K562 (cell line): ENCODE results near the gene AKR1A1. TPM values are rescaled to one million over a fixed set of nuclear protein-coding genes. Genes with fewer than 3 reads are reported as not detected.

Experiments
- ATAC-seq: fragments of 200-7000 bp; cut with Tn5 transposase; 3 replicates; pipeline ENCODE4 v1.9.1; 2020; ENCODE audit warnings: moderate library complexity
- BruUV-seq: library from RNA; stranded (reverse); fragments of 400-500 nt; replicated peaks from 2 replicates; lab custom pipeline; 2021; lab: Mats Ljungman, UMichigan
- CTCF ChIA-PET: fragments of 300-600 bp; formaldehyde crosslinking; extraction: SDS; loops from one replicate; lab custom pipeline; 2021; ENCODE audit warnings: low intra/inter-chr PET ratio; lab: Yijun Ruan, JAX
- POLR2A ChIA-PET: fragments of 300-600, 350-650 bp; sonication (Branson Sonifier 250); formaldehyde crosslinking; extraction: SDS; loops from one replicate; lab custom pipeline; 2021; ENCODE audit warnings: antibody characterized with exemption, inconsistent platforms; lab: Yijun Ruan, JAX
- DNase-seq, 4 experiments: peaks; one replicate each; pipeline versions ENCODE4 v3.0.0 to v3.0.0-alpha.2; 2011 to 2018; ENCODE audit warnings: low spot score in 3 of 4, mixed read lengths in 3 of 4; ENCODE audit errors: extremely low read depth in 1 of 4
- FAIRE-seq: peaks from 2 replicates; lab custom pipeline; 2011; peaks lifted over from hg19 to GRCh38; lab: Jason Lieb, UNC
- H2AFZ ChIP-seq: 2 replicates; pipeline ENCODE4 v1.6.0; 2011; ENCODE audit warnings: low read depth, low read length, control low read depth, inconsistent platforms
- H3K27ac ChIP-seq: fragments of 200-600 bp; 3 replicates; pipeline ENCODE4 v1.8.0; 2011; ENCODE audit warnings: low read depth, mild to moderate bottlenecking, control low read depth, inconsistent platforms, low read length, moderate library complexity, mixed read lengths; ENCODE audit errors: extremely low read depth
- H3K27me3 ChIP-seq, 2 experiments: fragments of 300-600 bp in 1 of 2; 2 replicates in 1 of 2; 3 replicates in 1 of 2; pipeline versions ENCODE4 v1.6.0 to v1.8.0; 2011; ENCODE audit warnings: inconsistent platforms in 2 of 2, low read length in 2 of 2, mild to moderate bottlenecking in 1 of 2, mixed read lengths in 1 of 2, moderate library complexity in 1 of 2; ENCODE audit not compliant: control insufficient read depth in 2 of 2, insufficient read depth in 2 of 2
- H3K36me3 ChIP-seq: fragments of 300-600 bp; 3 replicates; pipeline ENCODE4 v1.8.0; 2011; ENCODE audit warnings: mild to moderate bottlenecking, low read length, inconsistent platforms; ENCODE audit not compliant: control insufficient read depth, insufficient read depth
- H3K4me1 ChIP-seq, 2 experiments: fragments of 200-600 bp in 1 of 2; replicated peaks in 1 of 2; 2 replicates in 1 of 2; 3 replicates in 1 of 2; pipeline versions ENCODE4 v1.5.1 to v1.8.0; 2011; ENCODE audit warnings: inconsistent platforms in 2 of 2, low read length in 2 of 2, mild to moderate bottlenecking in 1 of 2, mixed read lengths in 1 of 2, moderate library complexity in 1 of 2; ENCODE audit not compliant: control insufficient read depth in 2 of 2, insufficient read depth in 2 of 2
- H3K4me2 ChIP-seq: 2 replicates; pipeline ENCODE4 v1.6.1; 2011; ENCODE audit warnings: low read length, control low read depth, inconsistent platforms, mixed read lengths; ENCODE audit not compliant: insufficient read depth
- H3K4me3 ChIP-seq: fragments of 200-600 bp; sonication (generic), shearing (Covaris generic); 2 replicates; pipeline ENCODE4 v1.5.1; 2016; ENCODE audit warnings: control low read depth, inconsistent platforms
- H3K79me2 ChIP-seq: fragments of 200-600 bp; 3 replicates; pipeline ENCODE4 v1.8.0; 2011; ENCODE audit warnings: low read length, inconsistent platforms; ENCODE audit not compliant: control insufficient read depth, insufficient read depth
- H3K9ac ChIP-seq, 2 experiments: 2 replicates each; pipeline versions ENCODE4 v1.6.0 to v1.6.1; 2011; ENCODE audit warnings: low read depth in 2 of 2, low read length in 2 of 2, control low read depth in 1 of 2, inconsistent platforms in 1 of 2, mild to moderate bottlenecking in 1 of 2, mixed read lengths in 1 of 2; ENCODE audit not compliant: insufficient read depth in 1 of 2
- H3K9me1 ChIP-seq: one replicate; pipeline ENCODE4 v1.6.0; 2011; ENCODE audit warnings: inconsistent platforms, mild to moderate bottlenecking, low read length, moderate library complexity; ENCODE audit not compliant: control insufficient read depth, insufficient read depth
- H3K9me3 ChIP-seq: replicated peaks from 2 replicates; pipeline ENCODE4 v1.5.1; 2011; ENCODE audit warnings: low read depth, low read length, inconsistent platforms; ENCODE audit not compliant: control insufficient read depth, insufficient read depth
- H4K20me1 ChIP-seq: replicated peaks from 2 replicates; pipeline ENCODE4 v1.6.1; 2011; ENCODE audit warnings: low read length, inconsistent platforms, mixed read lengths; ENCODE audit not compliant: control insufficient read depth, insufficient read depth
- DPF2 ChIP-seq: fragments of 450-650 bp; IDR thresholded peaks from 2 replicates; pipeline ENCODE4 v1.6.1; 2016
- GTF2A2 ChIP-seq: IDR thresholded peaks from 2 replicates; pipeline ENCODE4 v1.6.1; 2016; ENCODE audit warnings: mild to moderate bottlenecking, missing genetic modification characterization, missing compliant biosample characterization
- HBP1 ChIP-seq: fragments of 450-650 bp; formaldehyde crosslinking; IDR thresholded peaks from 2 replicates; pipeline ENCODE4 v1.4.0; 2022; ENCODE audit warnings: missing genetic modification characterization
- HMBOX1 ChIP-seq: sonication (generic); IDR thresholded peaks from 2 replicates; pipeline ENCODE4 v1.6.1; 2016
- KLF6 ChIP-seq: fragments of 250-450 bp; sonication (Bioruptor Pico); IDR thresholded peaks from 2 replicates; pipeline ENCODE4 v1.4.0; 2020; ENCODE audit warnings: mild to moderate bottlenecking, moderate library complexity, borderline replicate concordance
- NFXL1 ChIP-seq: fragments of 450-650 bp; formaldehyde crosslinking; IDR thresholded peaks from 2 replicates; pipeline ENCODE4 v1.4.0; 2021; ENCODE audit warnings: mild to moderate bottlenecking
- RBBP5 ChIP-seq: fragments of 200-600 bp; sonication (generic); IDR thresholded peaks from 2 replicates; pipeline ENCODE4 v1.6.1; 2012; ENCODE audit warnings: borderline replicate concordance, mild to moderate bottlenecking, low read length, control low read depth, inconsistent platforms; ENCODE audit not compliant: insufficient read depth, poor library complexity, severe bottlenecking
- RUNX1 ChIP-seq: sonication (generic); IDR thresholded peaks from 2 replicates; pipeline ENCODE4 v1.6.1; 2016; ENCODE audit warnings: antibody characterized with exemption, low read depth
- TAF1 ChIP-seq: IDR thresholded peaks from 2 replicates; pipeline ENCODE4 v1.6.1; 2011; ENCODE audit warnings: mild to moderate bottlenecking, low read length, moderate library complexity; ENCODE audit not compliant: insufficient read depth, control insufficient read depth, severe bottlenecking; ENCODE audit errors: extremely low read depth
- TAL1 ChIP-seq: fragments of 450-650 bp; IDR thresholded peaks from 2 replicates; pipeline ENCODE4 v1.6.1; 2016; ENCODE audit warnings: mild to moderate bottlenecking
- USF2 ChIP-seq: sonication (generic); formaldehyde crosslinking; IDR thresholded peaks from 2 replicates; pipeline ENCODE4 v1.5.0; 2020; ENCODE audit warnings: missing genetic modification reagents
- ZNF449 ChIP-seq: fragments of 250-450 bp; sonication (Bioruptor Pico); IDR thresholded peaks from 2 replicates; pipeline ENCODE4 v1.8.0; 2022; ENCODE audit warnings: moderate library complexity, mild to moderate bottlenecking, inconsistent platforms
- ZNF507 ChIP-seq: conservative IDR thresholded peaks from 2 replicates; pipeline ENCODE4 v1.6.1; 2017; ENCODE audit warnings: missing genetic modification characterization, missing compliant biosample characterization
- ZNF79 ChIP-seq: fragments of 250-450 bp; sonication (Bioruptor Pico); IDR thresholded peaks from 2 replicates; pipeline ENCODE4 v1.4.0; 2020; ENCODE audit warnings: low read depth, mild to moderate bottlenecking, moderate library complexity
- WGBS: fragments of 100-300 bp; shearing (Covaris generic); methylation state at CpG from one replicate; pipeline ENCODE4 v1.1.6; 2016; ENCODE audit warnings: low coverage, mixed read lengths; ENCODE audit not compliant: insufficient coverage; ENCODE audit errors: missing lambda C conversion rate; 5-methylcytosine and 5-hydroxymethylcytosine counted together
- in situ Hi-C: fragments of 300-500 bp; cut with MboI; formaldehyde crosslinking; loops from 4 replicates; pipeline ENCODE4 v1.15.0; 2018; ENCODE audit warnings: inconsistent platforms, mixed read lengths
- intact Hi-C: fragments of 100-400 bp; cut with micrococcal nuclease; formaldehyde crosslinking; loops from 2 replicates; pipeline ENCODE4 v1.14.2; 2022
- polyA plus RNA-seq, 8 experiments: library from polyadenylated mRNA; depleted of rRNA in 4 of 8; stranded (reverse) in 5 of 8; unstranded in 3 of 8; fragments of >200 nt; fragmentation: Nextera tagmentation in 2 of 8; fragmentation: Illumina TruSeq in 1 of 8; extraction: Ambion mirVana in 2 of 8; extraction: Trizol in 1 of 8; gene quantifications; 2 replicates each; pipeline versions ENCODE4 v1.2.1 to v1.2.3, GENCODE V29; 2011 to 2014; ENCODE audit warnings: inconsistent platforms in 1 of 8, missing spikeins in 1 of 8
- total RNA-seq, 7 experiments: library from RNA; depleted of rRNA in 6 of 7; stranded (reverse); fragments of >200 nt in 6 of 7; fragmentation: Illumina TruSeq in 2 of 7; extraction: Trizol in 2 of 7; gene quantifications; 2 replicates each; pipeline versions ENCODE4 v1.2.1 to v1.2.3, GENCODE V29; 2011 to 2021; ENCODE audit warnings: low replicate concordance in 1 of 7
- TF ChIP-seq, protein P1 (sequence below), 2 experiments: fragments of 150-350 bp in 1 of 2; IDR thresholded peaks; 2 replicates each; pipeline ENCODE4 v1.6.1; 2012 to 2016; ENCODE audit warnings: low read depth in 2 of 2, low read length in 2 of 2, mild to moderate bottlenecking in 1 of 2, moderate library complexity in 1 of 2

The AKR1A1 gene
- total and polyA plus RNA-seq, 9 of the 15 experiments (the other 6 are each of a cell fraction or from before 2014, with no cell fraction given) = 68.6 to 211 (median 132) TPM

DNA sequence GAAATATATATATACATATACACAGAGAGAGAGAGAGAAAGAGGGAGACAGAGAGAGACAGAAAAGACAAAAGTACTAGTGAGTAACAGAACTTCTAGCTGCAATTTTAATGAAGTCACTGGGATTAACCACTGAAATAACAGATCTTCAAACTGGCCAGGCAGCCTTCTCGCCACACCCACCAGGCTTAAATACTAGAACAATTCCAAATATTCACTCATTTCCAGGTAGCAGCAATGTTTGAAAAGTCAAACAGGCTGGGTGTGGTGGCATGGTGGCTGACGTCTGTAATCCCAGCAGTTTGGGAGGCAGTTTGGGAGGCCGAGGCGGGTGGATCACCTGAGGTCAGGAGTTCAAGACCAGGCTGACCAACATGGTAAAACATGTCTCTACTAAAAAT lies 34.2 kb upstream of the AKR1A1 start:
- peaks cover 12 to 13% of the 10 kb centered on the region in 2 experiments for H3K4me1 ChIP-seq
- no peaks in the 10 kb centered on the region for H3K27me3 ChIP-seq
- TF ChIP-seq DPF2 (no peak), HBP1 (CRISPR knock-in tag) (no peak), ZNF79 (CRISPR knock-in tag) (no peak), ZNF449 (no peak), KLF6 (CRISPR knock-in tag) (no peak), TAF1 (no peak), RUNX1 (no peak), GTF2A2 (no peak), USF2 (CRISPR knock-in tag) (no peak), NFXL1 (no peak), RBBP5 (no peak), TAL1 (no peak), HMBOX1 (no peak), ZNF507 (tag) (no peak)
- TF ChIP-seq, protein P1, sequence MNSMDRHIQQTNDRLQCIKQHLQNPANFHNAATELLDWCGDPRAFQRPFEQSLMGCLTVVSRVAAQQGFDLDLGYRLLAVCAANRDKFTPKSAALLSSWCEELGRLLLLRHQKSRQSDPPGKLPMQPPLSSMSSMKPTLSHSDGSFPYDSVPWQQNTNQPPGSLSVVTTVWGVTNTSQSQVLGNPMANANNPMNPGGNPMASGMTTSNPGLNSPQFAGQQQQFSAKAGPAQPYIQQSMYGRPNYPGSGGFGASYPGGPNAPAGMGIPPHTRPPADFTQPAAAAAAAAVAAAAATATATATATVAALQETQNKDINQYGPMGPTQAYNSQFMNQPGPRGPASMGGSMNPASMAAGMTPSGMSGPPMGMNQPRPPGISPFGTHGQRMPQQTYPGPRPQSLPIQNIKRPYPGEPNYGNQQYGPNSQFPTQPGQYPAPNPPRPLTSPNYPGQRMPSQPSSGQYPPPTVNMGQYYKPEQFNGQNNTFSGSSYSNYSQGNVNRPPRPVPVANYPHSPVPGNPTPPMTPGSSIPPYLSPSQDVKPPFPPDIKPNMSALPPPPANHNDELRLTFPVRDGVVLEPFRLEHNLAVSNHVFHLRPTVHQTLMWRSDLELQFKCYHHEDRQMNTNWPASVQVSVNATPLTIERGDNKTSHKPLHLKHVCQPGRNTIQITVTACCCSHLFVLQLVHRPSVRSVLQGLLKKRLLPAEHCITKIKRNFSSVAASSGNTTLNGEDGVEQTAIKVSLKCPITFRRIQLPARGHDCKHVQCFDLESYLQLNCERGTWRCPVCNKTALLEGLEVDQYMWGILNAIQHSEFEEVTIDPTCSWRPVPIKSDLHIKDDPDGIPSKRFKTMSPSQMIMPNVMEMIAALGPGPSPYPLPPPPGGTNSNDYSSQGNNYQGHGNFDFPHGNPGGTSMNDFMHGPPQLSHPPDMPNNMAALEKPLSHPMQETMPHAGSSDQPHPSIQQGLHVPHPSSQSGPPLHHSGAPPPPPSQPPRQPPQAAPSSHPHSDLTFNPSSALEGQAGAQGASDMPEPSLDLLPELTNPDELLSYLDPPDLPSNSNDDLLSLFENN (IDR thresholded peaks at IDR 0.05; ENCODE audit: low read depth in 2 of 2, low read length in 2 of 2) = no peak
- CTCF ChIA-PET = no interaction called here
- peaks cover 63% of the 10 kb centered on the region for H3K79me2 ChIP-seq
- POLR2A ChIA-PET = interaction anchor here (0.5 to 4.8 kb wide), 9 partner anchors 9 to 798 kb away, joined by 3 to 31 read pairs (median 4); partner anchors contain the start of genes CCDC163 and NASP
- no peak overlapping the region for H3K27ac ChIP-seq
- peak overlapping the region in 1 of 2 experiments; percentile 29; a peak in 1 of 4 replicates for H3K9ac ChIP-seq
- peaks cover 21% of the 10 kb centered on the region for H4K20me1 ChIP-seq
- BruUV-seq = no TSS peak
- H3K9me3 ChIP-seq = no peaks in the 10 kb centered on the region
- intact Hi-C loops = no loop called here
- no peaks in the 10 kb centered on the region for H3K9me1 ChIP-seq
- in situ Hi-C loops = no loop called here
- no peak overlapping the region for H3K4me3 ChIP-seq
- ATAC-seq (no peak), FAIRE-seq (no peak), DNase-seq (no peak)
- 84% methylated on average over 4 of the region's 4 CpGs for WGBS
- no peak overlapping the region for H2AFZ ChIP-seq
- no peak overlapping the region for H3K4me2 ChIP-seq
- peaks cover 80% of the 10 kb centered on the region for H3K36me3 ChIP-seq
